GM18873 (cell line): ENCODE measurements around the gene LPA.
"Not testable (repeated sequence)": the region's sequence is repeated elsewhere in the genome, so short reads cannot be mapped to it uniquely, and the experiment has no call there.

Source experiments
- ATAC-seq: cut with Tn5 transposase; IDR thresholded peaks from one replicate; pipeline ENCODE4 v1.9.1; 2021; ENCODE audit warnings: mild to moderate bottlenecking, moderate library complexity, moderate number of reproducible peaks; ENCODE audit not compliant: unreplicated experiment, low FRiP score

The LPA gene

DNA sequence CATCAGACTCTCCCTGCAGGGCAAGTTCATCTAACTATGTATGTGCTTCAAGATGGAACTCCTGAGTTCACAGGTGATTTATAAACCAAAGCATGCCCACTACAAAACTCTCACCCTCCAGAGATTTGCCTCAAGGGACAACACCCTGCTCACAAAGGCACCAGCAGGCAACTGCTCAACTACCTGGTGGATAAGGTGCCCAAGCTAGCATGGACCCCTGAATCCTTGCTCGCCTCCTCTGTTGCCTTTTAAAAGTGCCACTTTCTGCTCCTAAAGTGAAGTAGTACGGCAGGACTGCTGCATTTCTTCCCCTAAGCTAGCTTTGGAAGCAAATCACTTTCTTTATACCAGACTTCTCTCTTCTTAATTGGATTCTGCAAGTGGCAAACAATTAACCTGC lies 1.2 kb downstream of the LPA start:
- no peak for ATAC-seq

DNA sequence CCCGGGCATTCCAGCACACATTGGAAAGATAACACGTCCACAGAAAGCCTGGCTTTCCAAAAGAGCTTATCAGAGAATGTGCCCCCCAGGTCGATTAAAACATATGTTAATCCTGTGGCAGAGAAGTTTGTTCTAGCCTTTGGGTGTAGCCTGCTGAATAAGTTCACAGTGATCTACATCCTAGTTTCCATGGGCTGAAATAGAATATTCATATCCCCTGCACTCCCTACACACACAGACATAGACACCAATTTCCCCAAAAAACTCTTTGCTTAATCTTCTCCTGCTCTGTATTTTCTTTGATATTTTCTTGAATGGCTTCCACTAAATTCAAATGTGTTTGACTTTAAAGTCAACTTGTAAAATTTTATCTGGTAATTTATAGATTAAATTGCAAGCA lies 1.6 kb downstream of the LPA start:
- ATAC-seq = no peak

DNA sequence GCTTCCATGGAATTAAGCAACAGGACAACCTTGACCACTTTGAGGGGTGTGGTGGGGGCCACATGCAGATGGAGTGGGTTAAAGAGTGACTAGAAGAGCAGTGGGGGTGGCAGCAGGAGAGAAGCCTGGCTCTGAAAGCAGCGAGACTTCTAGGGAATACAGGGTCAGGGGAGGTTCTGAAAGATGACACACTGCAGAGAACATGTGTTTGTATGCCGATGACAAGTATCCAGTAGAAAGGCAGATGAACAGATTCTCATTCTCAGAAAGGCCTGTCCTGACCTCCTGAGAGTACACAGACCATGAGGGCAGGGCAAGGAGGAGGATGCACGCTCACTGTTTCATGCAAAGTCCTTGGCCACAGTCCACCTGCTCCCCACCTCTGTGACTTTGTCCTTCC lies 2.9 kb downstream of the LPA start:
- ATAC-seq = no peak

DNA sequence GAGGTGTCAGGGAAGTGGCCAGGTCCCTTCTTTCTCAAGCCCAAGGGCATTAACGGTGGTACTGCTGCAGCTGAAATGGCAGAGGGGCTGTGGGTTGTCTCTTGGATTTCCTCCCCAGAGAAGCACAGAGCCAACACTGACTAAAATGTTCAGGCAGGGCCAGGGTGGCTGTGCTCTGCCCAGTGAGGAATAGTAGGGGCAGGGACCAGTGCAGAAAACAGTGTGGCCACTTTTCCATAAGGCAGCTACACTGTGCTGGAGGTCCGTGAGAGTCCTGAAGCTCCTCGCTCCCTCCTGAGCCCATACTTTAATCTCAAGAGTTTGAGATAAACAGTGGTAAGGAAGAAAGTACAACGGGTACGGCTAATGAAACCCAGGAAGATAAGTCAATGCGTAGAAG lies 4.5 kb downstream of the LPA start:
- no peak for ATAC-seq

DNA sequence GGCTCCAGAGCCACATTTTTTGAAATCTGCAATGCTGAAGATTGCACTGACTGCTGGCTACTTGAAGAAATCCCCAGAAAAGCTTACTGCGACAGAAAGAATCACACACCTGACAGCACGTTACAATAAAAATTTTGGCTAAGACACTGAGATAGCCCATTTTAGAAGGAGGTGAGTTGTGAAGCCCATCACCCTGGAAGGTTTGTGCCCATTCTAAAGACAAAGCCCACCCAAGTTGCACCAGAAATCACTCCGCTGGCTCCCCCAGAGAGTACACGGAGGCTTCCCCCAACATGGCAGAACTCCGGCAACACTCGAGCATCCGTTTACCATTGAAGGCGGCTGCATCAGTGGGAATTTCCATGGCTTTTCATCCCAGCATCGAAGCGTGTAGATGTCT lies 29.4 kb downstream of the LPA start:
- ATAC-seq = no peak

DNA sequence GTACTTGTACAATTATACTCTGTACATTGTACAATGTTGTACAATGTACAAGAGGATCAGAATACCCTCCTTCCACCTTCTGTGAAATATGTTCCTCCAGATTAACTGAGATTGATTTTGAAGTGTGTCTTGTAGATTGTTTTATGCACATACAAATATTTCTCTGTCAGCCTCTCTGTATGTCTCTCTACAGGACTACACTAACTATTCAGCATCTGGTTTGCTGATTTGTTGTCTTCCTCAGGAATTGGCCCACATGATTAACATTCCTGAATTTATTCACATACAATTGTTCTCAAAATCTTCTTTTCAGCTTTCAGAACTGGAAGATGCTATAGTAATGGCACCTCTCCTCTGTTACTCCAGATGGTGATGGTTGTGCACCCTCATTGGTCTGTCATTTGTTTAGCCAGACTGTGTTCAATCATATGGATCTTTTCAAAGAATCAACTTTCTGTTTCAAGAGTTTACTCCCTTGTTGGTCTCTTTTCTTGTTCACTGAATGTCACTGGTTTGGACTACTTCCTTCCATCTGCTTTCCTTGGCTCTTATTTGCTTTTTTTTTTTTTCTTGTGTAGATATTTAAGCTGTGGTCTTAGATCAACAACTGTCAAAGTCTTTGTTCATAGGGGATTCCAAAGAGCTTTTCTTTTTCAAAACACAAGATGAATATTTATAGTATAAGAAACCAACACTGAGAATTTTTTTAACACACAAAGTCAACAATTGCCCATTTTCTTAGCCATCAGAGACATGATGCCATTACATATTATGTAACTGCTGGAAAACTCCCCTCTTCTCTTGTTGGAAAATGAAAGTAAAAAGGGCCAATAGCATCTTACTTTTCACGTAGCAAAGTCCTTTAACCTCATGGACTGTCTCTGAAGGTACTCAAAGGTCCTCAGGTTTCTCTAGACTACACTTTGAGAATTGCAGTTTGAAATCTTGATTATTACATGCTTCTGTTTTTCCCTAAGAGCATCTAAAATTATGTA lies 67.9 kb downstream of the LPA start:
- ATAC-seq = no peak

DNA sequence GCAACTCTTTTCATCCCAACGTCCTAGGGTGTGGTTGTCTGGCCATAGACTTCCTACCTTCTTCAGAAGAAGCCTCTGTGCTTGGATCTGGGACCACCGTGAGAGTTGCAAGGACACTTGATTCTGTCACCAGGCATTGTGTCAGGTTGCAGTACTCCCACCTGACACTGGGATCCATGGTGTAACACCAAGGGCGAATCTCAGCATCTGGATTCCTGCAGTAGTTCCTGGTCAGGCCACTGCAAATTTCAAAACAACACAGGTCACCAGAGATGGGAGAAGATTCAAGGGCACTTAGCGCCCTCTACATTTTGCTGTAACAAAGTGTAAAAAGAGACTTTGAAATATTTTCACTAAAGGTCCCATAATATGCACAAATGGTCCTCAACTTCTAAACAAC lies 68.8 kb downstream of the LPA start:
- not testable (repeated sequence) for ATAC-seq

DNA sequence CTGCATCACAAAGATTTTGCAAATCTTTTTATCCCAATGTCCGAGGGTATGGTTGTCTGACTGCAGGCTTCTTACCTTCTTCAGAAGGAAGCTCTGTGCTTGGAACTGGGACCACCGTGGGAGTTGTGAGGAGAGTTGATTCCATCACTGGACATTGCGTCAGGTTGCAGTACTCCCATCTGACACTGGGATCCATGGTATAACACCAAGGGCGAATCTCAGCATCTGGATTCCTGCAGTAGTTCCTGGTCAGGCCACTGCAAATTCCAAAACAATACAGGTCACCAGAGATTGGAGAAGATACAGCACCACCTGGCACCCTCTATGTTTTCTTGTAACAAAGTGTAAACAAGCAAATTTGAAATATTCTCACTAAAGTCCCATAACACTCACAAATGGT lies 77.7 kb downstream of the LPA start:
- ATAC-seq = no peak

DNA sequence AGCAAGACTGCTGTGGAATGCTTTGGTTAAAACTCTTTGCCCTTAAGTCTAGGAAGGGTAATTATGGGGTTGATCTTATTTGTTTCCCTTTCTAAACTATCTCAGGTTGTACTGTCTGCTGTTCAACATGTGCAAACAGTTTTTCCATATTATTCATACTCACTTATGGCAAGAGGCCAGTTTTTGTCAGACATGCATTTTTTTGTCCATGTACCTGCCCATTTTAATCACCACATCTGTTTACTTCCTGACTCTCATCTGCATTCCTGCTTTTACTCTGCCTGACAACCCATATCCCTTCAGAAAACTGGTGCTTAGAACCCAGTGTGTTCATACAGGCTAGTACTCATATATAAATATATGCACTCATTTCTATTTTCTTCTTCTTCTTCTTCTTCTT lies 80.3 kb downstream of the LPA start:
- ATAC-seq = no peak

DNA sequence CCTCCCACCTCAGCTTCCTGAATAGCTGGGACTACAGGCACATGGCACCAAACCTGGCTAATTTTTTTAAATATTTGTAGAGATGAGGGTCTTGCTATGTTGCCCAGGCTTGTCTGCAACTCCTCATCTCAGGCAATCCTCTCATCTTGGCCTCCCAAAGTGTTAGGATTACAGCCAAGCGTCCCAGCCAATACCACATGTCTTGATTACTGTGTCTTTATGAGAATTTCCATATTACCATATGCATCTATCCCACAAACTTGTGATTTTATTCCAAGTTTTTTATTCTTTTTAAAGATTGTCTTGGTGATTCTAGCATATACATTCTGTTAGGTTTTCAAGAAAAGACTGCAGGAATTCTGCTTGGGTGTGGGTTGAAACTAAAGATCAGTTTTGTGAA lies 82.7 kb downstream of the LPA start:
- ATAC-seq = no peak

DNA sequence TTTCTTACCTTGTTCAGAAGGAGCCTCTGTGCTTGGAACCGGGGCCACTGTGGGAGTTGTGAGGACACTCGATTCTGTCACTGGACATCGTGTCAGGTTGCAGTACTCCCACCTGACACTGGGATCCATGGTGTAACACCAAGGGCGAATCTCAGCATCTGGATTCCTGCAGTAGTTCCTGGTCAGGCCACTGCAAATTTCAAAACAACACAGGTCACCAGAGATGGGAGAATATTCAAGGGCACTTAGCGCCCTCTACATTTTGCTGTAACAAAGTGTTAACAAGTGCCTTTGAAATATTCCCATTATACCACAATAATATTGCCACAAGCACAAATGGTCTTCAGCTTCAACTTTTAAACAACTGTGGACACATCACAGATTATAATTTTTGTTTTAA lies 85.6 kb downstream of the LPA start:
- ATAC-seq = not testable (repeated sequence)

DNA sequence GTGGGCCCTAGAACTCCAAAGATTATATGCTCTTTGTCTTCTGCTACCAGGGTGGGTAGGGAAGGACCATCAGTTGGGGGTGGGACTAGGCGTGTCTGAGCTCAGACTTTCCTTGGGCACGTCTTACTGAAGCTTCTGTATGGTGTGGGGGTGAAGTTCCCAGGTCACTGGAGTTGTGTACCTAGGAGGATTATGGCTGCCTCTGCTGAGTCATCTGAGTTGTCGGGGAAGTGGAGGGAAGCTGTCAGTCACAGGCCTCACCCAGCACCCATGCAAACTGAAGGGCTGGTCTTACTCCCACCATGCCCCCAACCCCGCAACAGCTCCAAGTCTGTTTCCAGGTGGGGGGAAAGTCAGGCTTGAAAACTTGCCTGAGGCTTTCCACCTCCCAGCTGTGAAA lies 90.1 kb downstream of the LPA start:
- no peak for ATAC-seq

DNA sequence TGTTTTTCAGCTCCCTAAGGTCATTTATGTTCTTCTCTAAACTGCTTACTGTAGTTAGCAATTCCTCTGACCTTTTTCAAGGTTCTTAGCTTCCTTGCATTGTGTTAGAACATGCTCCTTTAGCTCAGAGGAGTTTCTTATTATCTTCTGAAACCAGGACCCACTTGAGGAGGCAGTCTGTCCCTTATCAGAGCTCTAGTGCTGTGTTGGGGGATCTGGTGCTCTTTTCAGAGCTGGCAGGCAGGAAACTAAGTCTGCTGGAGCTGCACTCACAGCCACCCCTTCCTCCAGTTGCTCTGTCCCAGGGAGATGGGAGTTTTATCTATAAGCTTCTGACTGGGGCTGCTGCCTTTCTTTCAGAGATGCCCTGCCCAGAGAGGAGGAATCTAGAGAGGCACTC lies 92.9 kb downstream of the LPA start:
- ATAC-seq = not testable (repeated sequence)

DNA sequence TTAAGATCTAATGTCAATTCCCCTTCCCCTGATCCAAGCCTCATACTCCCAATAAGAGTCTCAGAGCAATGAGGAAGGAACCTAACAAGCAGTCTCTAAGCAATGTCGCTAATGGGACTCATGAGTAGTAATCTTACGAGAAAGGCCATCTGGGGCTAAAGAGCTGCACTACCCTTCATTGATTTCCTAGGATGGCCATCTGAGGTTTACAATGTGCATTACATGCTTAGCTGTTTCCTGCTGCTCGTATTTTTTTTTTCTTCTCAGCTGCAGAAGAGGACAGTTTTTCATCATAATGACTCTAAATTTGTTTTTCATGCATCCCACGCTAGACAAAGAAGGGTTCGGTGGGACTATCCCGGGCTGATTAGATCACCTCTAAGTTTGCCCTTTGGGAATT lies 119.3 kb downstream of the LPA start:
- ATAC-seq = no peak

DNA sequence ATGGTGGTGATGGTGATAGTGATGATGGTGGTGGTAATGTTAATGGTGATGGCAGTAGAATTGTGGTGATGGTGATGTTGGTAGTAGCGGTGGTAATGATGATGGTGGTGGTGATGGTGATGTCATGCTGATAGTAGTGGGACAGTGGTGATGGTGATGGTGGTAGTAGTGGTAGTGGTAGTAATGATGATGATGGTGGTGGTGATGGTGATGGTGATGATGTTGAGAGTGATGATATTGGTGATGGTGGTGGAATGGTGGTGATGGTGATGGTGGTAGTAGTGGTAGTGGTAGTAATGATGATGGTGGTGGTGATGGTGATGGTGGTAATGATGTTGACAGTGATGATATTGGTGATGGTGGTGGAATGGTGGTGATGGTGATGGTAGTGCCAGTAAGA lies 128.8 kb downstream of the LPA start:
- ATAC-seq = no peak

DNA sequence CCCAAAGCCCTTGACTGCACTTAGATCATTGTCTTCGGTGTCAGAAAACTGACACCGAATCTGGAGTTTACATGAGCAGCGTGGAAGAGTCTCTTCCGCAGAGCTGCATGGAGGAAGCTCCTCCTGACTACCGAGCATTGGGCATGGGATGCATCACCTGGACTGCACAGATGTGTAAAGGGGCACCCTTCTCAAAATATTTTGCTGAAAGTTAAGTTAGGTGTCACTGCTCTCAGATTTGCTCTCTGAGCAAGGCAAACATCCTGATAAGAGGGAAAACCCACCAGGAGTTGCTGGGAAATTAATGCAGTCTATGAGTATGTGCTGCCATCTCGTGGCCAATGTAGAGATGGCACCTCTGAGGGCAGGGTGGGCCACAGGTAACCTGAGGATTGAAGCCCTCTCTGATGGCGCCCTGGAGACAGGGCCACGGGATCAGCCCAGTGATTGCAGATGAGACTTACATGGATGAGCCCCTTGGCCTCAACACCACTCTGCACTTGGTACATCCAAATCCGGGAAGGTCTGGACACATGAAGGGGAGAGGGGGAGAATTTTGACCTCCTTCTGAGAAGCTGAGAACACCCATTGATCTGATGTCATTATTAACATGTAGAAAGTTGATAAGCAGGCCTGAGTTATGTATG lies 129.9 kb downstream of the LPA start:
- peak; percentile 49 for ATAC-seq

DNA sequence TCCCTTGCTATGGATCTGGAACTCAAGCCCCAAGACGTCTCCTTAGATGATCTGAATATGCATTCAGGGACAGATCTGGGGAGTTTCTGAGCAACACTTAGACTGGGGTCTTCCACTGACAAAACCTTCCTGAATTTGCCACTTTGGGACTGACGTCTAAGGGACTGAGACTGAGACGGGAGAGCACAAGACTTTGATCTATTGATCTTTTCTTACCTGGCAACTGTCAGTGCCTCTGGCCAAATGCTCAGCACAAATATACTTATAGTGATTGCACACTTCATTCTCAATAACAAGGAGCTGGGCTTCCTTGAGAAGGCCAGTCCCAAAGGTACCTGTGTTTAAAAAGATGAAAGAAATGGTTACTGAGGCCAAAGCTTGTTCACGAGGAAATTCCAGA lies 131.8 kb downstream of the LPA start:
- ATAC-seq = no peak

DNA sequence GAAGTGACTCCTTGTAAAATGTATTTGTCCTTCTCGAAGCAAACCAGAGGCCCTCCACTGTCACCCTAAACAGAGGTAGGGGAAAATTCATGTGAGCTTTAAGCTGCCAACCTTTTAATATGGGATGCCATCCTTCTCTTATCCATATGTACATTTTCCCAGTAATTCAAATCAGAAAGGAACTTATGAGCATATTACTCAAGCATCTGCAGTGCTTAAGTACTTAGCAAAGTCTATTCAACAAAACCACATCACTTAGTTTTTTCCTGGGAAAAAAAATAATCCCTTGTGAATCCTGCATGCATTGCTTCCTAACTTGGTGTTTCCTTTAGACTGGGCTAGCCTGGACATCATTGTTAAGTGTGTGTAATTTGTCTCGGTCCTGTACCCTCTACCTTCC lies 132.2 kb downstream of the LPA start:
- no peak for ATAC-seq

DNA sequence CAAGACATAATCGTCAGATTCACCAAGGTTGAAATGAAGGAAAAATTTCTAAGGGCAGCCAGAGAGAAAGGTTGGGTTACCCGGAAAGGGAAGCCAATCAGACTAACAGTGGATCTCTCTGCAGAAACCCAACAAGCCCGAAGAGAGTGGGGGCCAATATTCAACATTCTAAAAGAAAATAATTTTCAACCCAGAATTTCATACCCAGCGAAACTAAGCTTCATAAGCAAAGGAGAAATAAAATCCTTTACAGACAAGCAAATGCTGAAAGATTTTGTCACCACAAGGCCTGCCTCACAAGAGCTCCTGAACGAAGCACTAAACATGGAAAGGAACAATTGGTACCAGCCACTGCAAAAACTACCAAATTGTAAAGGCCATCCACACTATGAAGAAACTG lies 134.6 kb downstream of the LPA start:
- ATAC-seq = not testable (repeated sequence)

DNA sequence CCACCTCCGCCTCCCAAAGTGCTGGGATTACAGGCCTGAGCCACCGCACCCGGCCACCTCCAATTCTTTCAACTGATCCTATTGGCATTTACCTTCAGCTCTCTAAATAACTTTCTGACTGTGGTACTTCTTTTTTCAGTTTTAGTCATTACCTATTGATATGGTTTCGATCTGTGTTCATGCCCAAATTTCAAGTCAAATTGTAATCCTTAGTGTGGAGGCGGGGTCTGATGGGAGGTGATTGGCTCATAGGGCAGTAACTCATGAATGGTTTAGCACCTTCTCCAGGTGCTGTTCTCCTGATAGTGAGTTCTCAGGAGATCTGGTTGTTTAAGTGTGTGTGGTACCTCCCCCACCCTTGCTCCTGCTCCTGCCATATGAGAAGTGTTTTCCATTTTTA lies 140.9 kb downstream of the LPA start:
- peak; percentile 43 for ATAC-seq

DNA sequence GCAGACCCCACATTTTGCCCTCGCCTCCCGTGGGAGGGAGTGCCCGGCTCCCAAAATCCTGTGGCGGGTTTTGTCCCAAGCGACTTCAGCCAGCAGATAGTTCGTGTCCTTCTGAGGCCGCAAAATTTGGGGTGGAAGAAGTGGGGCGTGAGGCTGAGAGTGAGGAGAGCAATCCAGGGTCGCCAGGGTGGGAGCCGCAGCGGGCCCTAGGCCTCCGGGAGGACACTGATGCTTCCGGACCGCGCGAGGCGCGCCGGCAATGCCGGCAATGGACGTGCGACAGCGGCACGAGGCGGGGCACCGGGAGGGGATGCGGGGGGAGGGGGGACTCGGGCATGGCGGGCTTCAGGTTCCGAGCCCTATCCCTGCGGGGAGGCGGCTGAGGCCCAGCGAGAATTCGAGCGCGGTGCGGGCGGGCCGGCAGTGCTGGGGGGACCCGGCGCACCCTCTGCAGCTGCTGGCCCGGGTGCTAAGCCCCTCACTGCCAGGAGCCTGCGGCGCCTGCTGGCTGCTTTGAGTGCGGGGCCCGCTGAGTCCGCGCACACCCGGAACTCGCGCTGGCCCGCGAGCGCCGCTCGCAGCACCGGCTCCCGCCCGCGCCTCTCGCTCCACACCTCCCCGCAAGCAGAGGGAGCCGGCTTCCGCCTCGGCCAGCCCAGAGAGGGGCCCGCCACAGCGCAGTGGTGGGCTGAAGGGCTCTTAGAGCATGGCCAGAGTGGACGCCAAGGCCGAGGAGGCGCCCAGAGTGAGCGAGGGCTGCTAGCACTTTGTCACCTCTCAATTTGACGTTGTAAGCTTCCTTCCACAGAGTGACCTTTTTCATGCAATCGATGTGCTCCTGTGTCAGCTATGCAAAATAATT lies 143.8 kb downstream of the LPA start:
- ATAC-seq = peak; percentile 28
